ENCODE data around the gene SOX18.

DNA sequence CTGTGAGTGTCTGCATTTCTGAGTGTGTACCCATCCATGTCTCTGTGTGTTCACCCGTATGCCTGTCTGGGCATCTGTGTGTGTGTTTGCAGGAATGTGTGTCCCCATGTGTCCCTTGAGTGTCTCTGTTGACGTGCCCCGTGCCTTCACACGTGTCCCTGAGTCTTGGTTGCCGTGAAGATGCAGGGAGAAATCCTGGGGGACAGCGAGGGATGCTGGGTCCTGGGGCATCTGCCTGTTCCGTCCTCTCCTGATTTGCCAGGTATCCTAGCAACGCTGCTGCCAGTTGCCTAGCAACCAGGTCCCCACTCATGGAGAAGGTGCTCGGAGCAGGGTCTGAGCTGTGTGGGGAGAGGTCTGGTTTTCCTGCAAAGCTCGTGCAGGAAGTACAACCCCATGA lies 40.7 kb upstream of the SOX18 start:
- TF ChIP-seq, protein P1, sequence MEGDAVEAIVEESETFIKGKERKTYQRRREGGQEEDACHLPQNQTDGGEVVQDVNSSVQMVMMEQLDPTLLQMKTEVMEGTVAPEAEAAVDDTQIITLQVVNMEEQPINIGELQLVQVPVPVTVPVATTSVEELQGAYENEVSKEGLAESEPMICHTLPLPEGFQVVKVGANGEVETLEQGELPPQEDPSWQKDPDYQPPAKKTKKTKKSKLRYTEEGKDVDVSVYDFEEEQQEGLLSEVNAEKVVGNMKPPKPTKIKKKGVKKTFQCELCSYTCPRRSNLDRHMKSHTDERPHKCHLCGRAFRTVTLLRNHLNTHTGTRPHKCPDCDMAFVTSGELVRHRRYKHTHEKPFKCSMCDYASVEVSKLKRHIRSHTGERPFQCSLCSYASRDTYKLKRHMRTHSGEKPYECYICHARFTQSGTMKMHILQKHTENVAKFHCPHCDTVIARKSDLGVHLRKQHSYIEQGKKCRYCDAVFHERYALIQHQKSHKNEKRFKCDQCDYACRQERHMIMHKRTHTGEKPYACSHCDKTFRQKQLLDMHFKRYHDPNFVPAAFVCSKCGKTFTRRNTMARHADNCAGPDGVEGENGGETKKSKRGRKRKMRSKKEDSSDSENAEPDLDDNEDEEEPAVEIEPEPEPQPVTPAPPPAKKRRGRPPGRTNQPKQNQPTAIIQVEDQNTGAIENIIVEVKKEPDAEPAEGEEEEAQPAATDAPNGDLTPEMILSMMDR (IDR thresholded peaks at IDR 0.05), result no peak
- no peak for TF ChIP-seq ZFX (IDR thresholded peaks at IDR 0.05; ENCODE audit: borderline replicate concordance)

Measured in 22Rv1 (cell line).